ENCODE results near the gene CNFN. TPM values are rescaled to one million over a fixed set of nuclear protein-coding genes. Genes with fewer than 3 reads are reported as not detected.

The CNFN gene
- total RNA-seq, 2 experiments from 2014 or later, result 0.95 TPM; not detected in 1

DNA sequence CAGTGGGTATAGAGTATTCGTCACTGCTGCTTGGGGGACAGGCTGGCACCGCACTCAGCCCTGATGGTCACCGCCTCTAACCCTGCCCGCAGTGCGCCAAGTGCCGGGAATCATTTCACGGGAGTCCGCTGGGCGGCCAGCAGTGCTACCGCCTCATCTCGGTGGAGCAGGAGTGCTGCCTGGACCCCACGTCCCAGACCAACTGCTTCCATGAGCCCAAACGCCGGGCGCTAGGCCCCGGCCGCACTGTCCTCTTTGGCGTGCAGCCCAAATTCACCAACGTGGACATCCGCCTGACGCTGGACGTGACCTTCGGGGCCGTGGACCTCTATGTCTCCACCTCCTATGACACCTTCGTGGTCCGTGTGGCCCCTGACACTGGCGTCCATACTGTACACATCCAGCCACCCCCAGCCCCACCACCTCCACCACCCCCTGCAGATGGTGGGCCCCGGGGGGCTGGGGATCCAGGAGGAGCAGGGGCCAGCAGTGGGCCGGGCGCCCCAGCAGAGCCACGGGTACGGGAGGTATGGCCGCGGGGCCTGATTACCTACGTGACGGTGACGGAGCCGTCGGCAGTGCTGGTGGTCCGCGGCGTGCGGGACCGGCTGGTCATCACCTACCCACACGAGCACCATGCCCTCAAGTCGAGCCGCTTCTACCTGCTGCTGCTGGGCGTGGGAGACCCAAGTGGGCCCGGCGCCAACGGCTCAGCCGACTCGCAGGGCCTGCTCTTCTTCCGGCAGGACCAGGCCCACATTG, 14.5 kb downstream of the CNFN start:
- Histone ChIP-seq H3K27ac (ENCODE audit: low read depth, low read length, poor library complexity, severe bottlenecking) (no peak overlapping the region), H3K79me2 (ENCODE audit: insufficient read depth, low read depth, low read length) (no peaks in the 10 kb centered on the region), H3K4me1 (ENCODE audit: insufficient read depth, low read length, poor library complexity, severe bottlenecking) (no peaks in the 10 kb centered on the region), H3K9me2 (ENCODE audit: insufficient read depth, low read length) (no peaks in the 10 kb centered on the region), H3K36me3 (ENCODE audit: insufficient read depth, low read length) (no peaks in the 10 kb centered on the region), H4K20me1 (ENCODE audit: insufficient read depth, low read length) (no peaks in the 10 kb centered on the region), H3K4me2 (ENCODE audit: low read length) (no peak overlapping the region), H2AFZ (ENCODE audit: low read length) (no peak overlapping the region), H3K9me3 (ENCODE audit: low read length) (no peaks in the 10 kb centered on the region), H3K4me3 (ENCODE audit: low read depth, low read length, poor library complexity, severe bottlenecking) (no peak overlapping the region)
- CTCF ChIA-PET (ENCODE audit: unreplicated experiment), result no interaction called here
- DNase-seq (ENCODE audit: low spot score), result no peak
- POLR2A ChIA-PET, result no interaction called here
- TF ChIP-seq CTCF (conservative IDR thresholded peaks at IDR 0.05; ENCODE audit: low read length) (no peak), EZH2phosphoT487 (IDR thresholded peaks at IDR 0.05; ENCODE audit: borderline replicate concordance, low read depth, low read length) (no peak)
- BruUV-seq (replicated peaks), result no TSS peak
- intact Hi-C loops (cut with micrococcal nuclease; ENCODE audit: unreplicated experiment), result no loop called here

DNA sequence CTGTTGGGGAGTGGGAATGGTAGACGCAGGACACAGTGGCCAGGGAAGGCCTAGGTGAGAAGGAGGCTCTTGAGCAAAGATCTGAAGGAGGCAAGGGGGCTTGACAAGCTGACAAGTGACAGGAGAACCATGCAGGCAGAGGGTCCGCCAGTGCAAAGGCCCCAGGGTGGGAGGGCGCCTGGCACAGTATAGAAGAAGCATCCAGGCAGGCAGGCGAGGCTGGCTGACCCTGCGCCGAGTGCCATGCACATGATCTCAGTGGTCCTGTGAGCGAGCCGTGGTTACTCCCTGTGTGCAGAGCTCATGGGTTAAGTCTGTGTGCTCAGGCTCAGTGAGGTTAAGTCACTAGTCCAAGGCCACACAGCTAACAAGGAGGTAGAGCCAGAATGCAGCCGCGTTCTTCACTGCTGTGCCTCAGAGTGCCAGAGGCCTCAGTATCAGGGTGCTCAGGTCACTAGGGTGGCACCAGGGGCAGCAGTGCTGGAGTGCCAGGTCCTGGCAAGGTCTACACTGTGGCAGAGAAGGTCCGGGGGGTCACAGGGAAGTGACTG, 15.2 kb downstream of the CNFN start:
- ChIA-PET POLR2A (no interaction called here), CTCF (ENCODE audit: unreplicated experiment) (no interaction called here)
- no peak overlapping the region for H3K4me3 ChIP-seq (ENCODE audit: low read depth, low read length, poor library complexity, severe bottlenecking)
- no peaks in the 10 kb centered on the region for H3K9me3 ChIP-seq (ENCODE audit: low read length)
- H3K36me3 ChIP-seq (ENCODE audit: insufficient read depth, low read length), result no peaks in the 10 kb centered on the region
- TF ChIP-seq CTCF (conservative IDR thresholded peaks at IDR 0.05; ENCODE audit: low read length) (no peak), EZH2phosphoT487 (IDR thresholded peaks at IDR 0.05; ENCODE audit: borderline replicate concordance, low read depth, low read length) (no peak)
- DNase-seq (ENCODE audit: low spot score), result no peak
- H3K9me2 ChIP-seq (ENCODE audit: insufficient read depth, low read length), result no peaks in the 10 kb centered on the region
- no TSS peak for BruUV-seq (replicated peaks)
- H3K4me1 ChIP-seq (ENCODE audit: insufficient read depth, low read length, poor library complexity, severe bottlenecking), result peaks cover 4% of the 10 kb centered on the region
- H3K79me2 ChIP-seq (ENCODE audit: insufficient read depth, low read depth, low read length), result no peaks in the 10 kb centered on the region
- no peak overlapping the region for H2AFZ ChIP-seq (ENCODE audit: low read length)
- H4K20me1 ChIP-seq (ENCODE audit: insufficient read depth, low read length), result no peaks in the 10 kb centered on the region
- H3K4me2 ChIP-seq (ENCODE audit: low read length), result no peak overlapping the region
- H3K27ac ChIP-seq (ENCODE audit: low read depth, low read length, poor library complexity, severe bottlenecking), result no peak overlapping the region
- intact Hi-C loops (cut with micrococcal nuclease; ENCODE audit: unreplicated experiment), result no loop called here

GRCh38 chr19:42370626-42371175, 19.4 kb downstream of the CNFN start:
- Histone ChIP-seq H3K4me3 (ENCODE audit: low read depth, low read length, poor library complexity, severe bottlenecking) (no peak overlapping the region), H3K79me2 (ENCODE audit: insufficient read depth, low read depth, low read length) (no peaks in the 10 kb centered on the region), H3K4me2 (ENCODE audit: low read length) (no peak overlapping the region), H3K9me2 (ENCODE audit: insufficient read depth, low read length) (no peaks in the 10 kb centered on the region), H2AFZ (ENCODE audit: low read length) (no peak overlapping the region), H4K20me1 (ENCODE audit: insufficient read depth, low read length) (no peaks in the 10 kb centered on the region), H3K4me1 (ENCODE audit: insufficient read depth, low read length, poor library complexity, severe bottlenecking) (peaks cover 4% of the 10 kb centered on the region), H3K36me3 (ENCODE audit: insufficient read depth, low read length) (no peaks in the 10 kb centered on the region), H3K9me3 (ENCODE audit: low read length) (no peaks in the 10 kb centered on the region), H3K27ac (ENCODE audit: low read depth, low read length, poor library complexity, severe bottlenecking) (no peak overlapping the region)
- CTCF ChIA-PET (ENCODE audit: unreplicated experiment), result no interaction called here
- TF ChIP-seq EZH2phosphoT487 (IDR thresholded peaks at IDR 0.05; ENCODE audit: borderline replicate concordance, low read depth, low read length), result no peak
- TF ChIP-seq CTCF (conservative IDR thresholded peaks at IDR 0.05; ENCODE audit: low read length), result no peak
- no peak for DNase-seq (ENCODE audit: low spot score)
- intact Hi-C loops (cut with micrococcal nuclease; ENCODE audit: unreplicated experiment), result no loop called here
- POLR2A ChIA-PET, result no interaction called here
- BruUV-seq (replicated peaks), result no TSS peak
